ENCODE measurements around the gene PRSS27. TPM values are rescaled to one million over a fixed set of nuclear protein-coding genes. Genes with fewer than 3 reads are reported as not detected.

The PRSS27 gene
- total RNA-seq, 1 donor from 2014 or later = 5.5 TPM

DNA sequence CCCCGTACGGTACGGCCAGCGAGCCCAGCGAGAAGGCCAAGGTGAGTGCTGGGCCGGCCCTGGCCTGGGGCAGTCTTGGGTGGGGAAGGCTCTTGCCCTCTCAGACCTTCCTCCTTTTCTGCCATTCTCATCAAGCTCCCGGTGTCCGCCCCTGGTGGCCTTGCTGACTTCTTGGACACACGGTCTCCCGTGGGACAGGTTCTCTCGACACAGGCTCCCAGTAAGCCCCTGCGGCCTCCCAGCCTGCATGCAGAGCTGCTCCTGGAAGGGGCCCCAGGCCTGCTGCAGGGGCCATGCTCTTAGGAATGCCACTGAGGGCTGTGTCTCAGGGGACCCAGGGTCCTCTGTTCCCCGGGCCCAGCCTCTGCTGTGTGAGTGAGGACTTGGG lies 17.6 kb downstream of the PRSS27 start:
- Mint-ChIP-seq H3K27ac (ENCODE audit: unreplicated experiment) (no peak overlapping the region), H3K4me3 (ENCODE audit: unreplicated experiment) (no peak overlapping the region), H3K36me3 (ENCODE audit: unreplicated experiment) (peaks cover 2% of the 10 kb centered on the region), H3K27me3 (ENCODE audit: unreplicated experiment) (no peaks in the 10 kb centered on the region), H3K4me1 (ENCODE audit: unreplicated experiment) (no peaks in the 10 kb centered on the region), H3K9me3 (ENCODE audit: unreplicated experiment) (no peaks in the 10 kb centered on the region)
- DNase-seq (ENCODE audit: extremely low spot score, unreplicated experiment) = no peak
- TF ChIP-seq, protein P1, sequence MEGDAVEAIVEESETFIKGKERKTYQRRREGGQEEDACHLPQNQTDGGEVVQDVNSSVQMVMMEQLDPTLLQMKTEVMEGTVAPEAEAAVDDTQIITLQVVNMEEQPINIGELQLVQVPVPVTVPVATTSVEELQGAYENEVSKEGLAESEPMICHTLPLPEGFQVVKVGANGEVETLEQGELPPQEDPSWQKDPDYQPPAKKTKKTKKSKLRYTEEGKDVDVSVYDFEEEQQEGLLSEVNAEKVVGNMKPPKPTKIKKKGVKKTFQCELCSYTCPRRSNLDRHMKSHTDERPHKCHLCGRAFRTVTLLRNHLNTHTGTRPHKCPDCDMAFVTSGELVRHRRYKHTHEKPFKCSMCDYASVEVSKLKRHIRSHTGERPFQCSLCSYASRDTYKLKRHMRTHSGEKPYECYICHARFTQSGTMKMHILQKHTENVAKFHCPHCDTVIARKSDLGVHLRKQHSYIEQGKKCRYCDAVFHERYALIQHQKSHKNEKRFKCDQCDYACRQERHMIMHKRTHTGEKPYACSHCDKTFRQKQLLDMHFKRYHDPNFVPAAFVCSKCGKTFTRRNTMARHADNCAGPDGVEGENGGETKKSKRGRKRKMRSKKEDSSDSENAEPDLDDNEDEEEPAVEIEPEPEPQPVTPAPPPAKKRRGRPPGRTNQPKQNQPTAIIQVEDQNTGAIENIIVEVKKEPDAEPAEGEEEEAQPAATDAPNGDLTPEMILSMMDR (IDR thresholded peaks at IDR 0.05) = no peak

DNA sequence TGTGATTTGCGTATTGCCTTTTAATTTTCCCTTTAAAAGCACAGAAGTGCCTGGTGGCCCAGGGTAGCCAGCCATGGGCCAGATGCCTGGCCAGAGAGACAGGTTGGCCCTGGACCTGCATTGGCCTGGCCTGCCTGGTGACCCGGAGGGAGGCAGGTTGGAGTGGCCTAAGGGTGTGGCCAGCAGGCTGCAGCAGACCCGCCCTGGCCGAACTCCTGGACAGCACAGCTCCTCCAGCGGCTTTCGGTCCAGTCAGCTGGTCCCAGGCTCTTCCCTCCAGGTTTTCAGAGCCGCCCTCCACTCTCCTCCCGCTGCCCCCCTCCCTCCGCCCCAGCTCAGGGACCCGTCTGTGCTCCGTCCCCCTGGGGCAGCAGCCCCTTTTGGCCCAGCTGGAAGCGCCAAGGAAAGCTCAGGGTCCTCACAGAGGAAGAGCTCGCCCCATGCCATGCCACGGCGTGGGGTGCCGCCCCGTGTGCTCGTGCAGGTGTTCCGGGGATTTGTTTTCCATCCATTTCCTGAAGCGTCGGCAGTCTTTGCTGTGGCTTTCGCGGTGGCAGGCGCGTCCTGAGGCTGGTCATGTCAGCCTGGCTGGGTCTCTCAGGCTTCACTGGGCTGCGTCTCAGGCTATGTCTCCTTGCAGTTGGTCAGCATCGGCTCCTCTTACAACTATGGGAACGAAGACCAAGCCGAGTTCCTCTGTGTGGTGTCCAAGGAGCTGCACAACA lies 18.1 kb downstream of the PRSS27 start:
- no peaks in the 10 kb centered on the region for H3K9me3 Mint-ChIP-seq (ENCODE audit: unreplicated experiment)
- no peak for DNase-seq (ENCODE audit: extremely low spot score, unreplicated experiment)
- TF ChIP-seq, protein P1 (IDR thresholded peaks at IDR 0.05) = no peak
- no peak overlapping the region for H3K4me3 Mint-ChIP-seq (ENCODE audit: unreplicated experiment)
- no peak overlapping the region for H3K27ac Mint-ChIP-seq (ENCODE audit: unreplicated experiment)
- H3K4me1 Mint-ChIP-seq (ENCODE audit: unreplicated experiment) = no peaks in the 10 kb centered on the region
- no peaks in the 10 kb centered on the region for H3K27me3 Mint-ChIP-seq (ENCODE audit: unreplicated experiment)
- peaks cover 6% of the 10 kb centered on the region for H3K36me3 Mint-ChIP-seq (ENCODE audit: unreplicated experiment)

DNA sequence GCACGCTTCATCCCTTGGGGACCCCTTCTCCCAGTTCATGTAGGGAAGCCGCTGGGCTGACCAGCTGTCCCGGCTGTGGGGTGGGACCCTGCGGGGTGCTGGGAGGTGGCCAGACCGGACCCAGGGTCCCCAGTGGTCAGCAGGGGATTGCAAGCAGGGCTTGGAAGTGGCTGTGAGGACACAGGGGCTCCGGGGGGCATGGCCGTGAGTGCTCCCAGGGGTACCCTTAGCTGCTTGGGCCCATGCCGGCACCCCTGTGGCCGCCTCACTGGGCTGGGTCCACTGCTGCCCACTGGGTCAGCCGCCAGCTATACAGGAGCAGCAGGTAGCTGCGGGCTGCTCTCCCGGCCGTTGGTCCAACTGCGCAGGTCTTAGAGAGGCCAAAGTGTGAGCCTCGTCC lies 18.8 kb downstream of the PRSS27 start:
- Mint-ChIP-seq H3K4me3 (ENCODE audit: unreplicated experiment) (no peak overlapping the region), H3K27me3 (ENCODE audit: unreplicated experiment) (no peaks in the 10 kb centered on the region), H3K4me1 (ENCODE audit: unreplicated experiment) (no peaks in the 10 kb centered on the region), H3K36me3 (ENCODE audit: unreplicated experiment) (peaks cover 9% of the 10 kb centered on the region), H3K27ac (ENCODE audit: unreplicated experiment) (no peak overlapping the region), H3K9me3 (ENCODE audit: unreplicated experiment) (no peaks in the 10 kb centered on the region)
- TF ChIP-seq, protein P1 (IDR thresholded peaks at IDR 0.05) = no peak
- no peak for DNase-seq (ENCODE audit: extremely low spot score, unreplicated experiment)

DNA sequence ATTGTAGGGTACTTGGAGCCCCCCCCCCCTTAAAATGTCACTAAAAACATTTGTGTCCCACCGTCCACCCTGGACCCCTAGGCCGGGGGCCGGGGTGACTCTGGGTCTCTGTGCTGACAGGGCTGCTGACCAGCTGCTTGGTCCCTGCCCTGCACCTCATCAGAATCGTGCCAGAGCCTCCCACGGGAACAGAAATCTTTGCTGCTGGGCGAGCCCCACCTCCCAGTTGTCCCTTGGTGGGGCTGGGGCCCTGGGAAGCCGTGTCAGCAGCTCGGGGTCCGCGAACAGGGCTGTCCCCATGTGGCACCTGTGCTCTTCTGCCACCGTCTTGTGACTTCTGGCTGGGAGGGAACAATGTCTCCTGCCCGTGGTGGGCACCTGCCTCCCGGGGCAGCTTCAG lies 19.2 kb downstream of the PRSS27 start:
- no peak overlapping the region for H3K4me3 Mint-ChIP-seq (ENCODE audit: unreplicated experiment)
- TF ChIP-seq, protein P1 (IDR thresholded peaks at IDR 0.05) = no peak
- DNase-seq (ENCODE audit: extremely low spot score, unreplicated experiment) = no peak
- H3K4me1 Mint-ChIP-seq (ENCODE audit: unreplicated experiment) = no peaks in the 10 kb centered on the region
- no peaks in the 10 kb centered on the region for H3K9me3 Mint-ChIP-seq (ENCODE audit: unreplicated experiment)
- peaks cover 9% of the 10 kb centered on the region for H3K36me3 Mint-ChIP-seq (ENCODE audit: unreplicated experiment)
- H3K27ac Mint-ChIP-seq (ENCODE audit: unreplicated experiment) = no peak overlapping the region
- H3K27me3 Mint-ChIP-seq (ENCODE audit: unreplicated experiment) = no peaks in the 10 kb centered on the region

GRCh38 chr16:2699791-2700600 lies 20.0 kb downstream of the PRSS27 start:
- no peak for DNase-seq (ENCODE audit: extremely low spot score, unreplicated experiment)
- Mint-ChIP-seq H3K27me3 (ENCODE audit: unreplicated experiment) (no peaks in the 10 kb centered on the region), H3K4me1 (ENCODE audit: unreplicated experiment) (no peaks in the 10 kb centered on the region)

More at GRCh38 chr16:2699791-2700600, 20.0 kb downstream of the PRSS27 start:
- H3K27ac Mint-ChIP-seq (ENCODE audit: unreplicated experiment) = no peak overlapping the region
- TF ChIP-seq, protein P1 (IDR thresholded peaks at IDR 0.05) = no peak
- H3K36me3 Mint-ChIP-seq (ENCODE audit: unreplicated experiment) = peaks cover 9% of the 10 kb centered on the region
- H3K4me3 Mint-ChIP-seq (ENCODE audit: unreplicated experiment) = no peak overlapping the region
- no peaks in the 10 kb centered on the region for H3K9me3 Mint-ChIP-seq (ENCODE audit: unreplicated experiment)

Data from osteocyte (in vitro differentiated cells).